ENCODE data around the gene ACSF2.
A peak's percentile ranks its signal among the peaks of the same experiment; 100 is the strongest.
"Not testable (repeated sequence)": the region's sequence is repeated elsewhere in the genome, so short reads cannot be mapped to it uniquely, and the experiment has no call there.

The ACSF2 gene
- total RNA-seq, result 12.4 to 49.4 (median 26.9) reads per million in 18 experiments

- DNase-seq, result peak; percentile 52 to 61
These were observed at the start of gene ACSF2 for GRCh38 chr17:50425682-50426471. Gene ACSF2 (plus strand): TSS chr17:50426218. CDS start chr17:50426262, 44 bp downstream.

- no peak for DNase-seq
These were observed 46.5 kb upstream of the ACSF2 start for GRCh38 chr17:50379351-50380132.

- DNase-seq, result no peak
These were observed 45.4 kb upstream of the ACSF2 start for GRCh38 chr17:50380369-50381259.

- DNase-seq, result no peak
These were observed 44.7 kb upstream of the ACSF2 start for GRCh38 chr17:50381260-50381815.

- DNase-seq, result no peak
These were observed 44.1 kb upstream of the ACSF2 start for GRCh38 chr17:50381920-50382319.

- DNase-seq, result no peak
These were observed 43.1 kb upstream of the ACSF2 start for GRCh38 chr17:50382931-50383330.

GRCh38 chr17:50386510-50386909 lies 39.5 kb upstream of the ACSF2 start:
- DNase-seq, result no peak

- no peak for DNase-seq
These were observed 37.3 kb upstream of the ACSF2 start for GRCh38 chr17:50388728-50389127.

- DNase-seq, result no peak
These were observed 36.5 kb upstream of the ACSF2 start for GRCh38 chr17:50389534-50389933.

GRCh38 chr17:50392621-50393020 lies 33.4 kb upstream of the ACSF2 start:
- DNase-seq, result no peak

GRCh38 chr17:50393700-50394099 lies 32.3 kb upstream of the ACSF2 start:
- DNase-seq, result no peak

- DNase-seq, result no peak
These were observed 31.3 kb upstream of the ACSF2 start for GRCh38 chr17:50394711-50395110.

- DNase-seq, result peak; percentile 48 to 56
These were observed 29.5 kb upstream of the ACSF2 start for GRCh38 chr17:50396261-50397110.

- peak; percentile 81 to 87 for DNase-seq
These were observed 28.7 kb upstream of the ACSF2 start, which contains the start of gene LRRC59 for GRCh38 chr17:50397111-50397918. Gene LRRC59 (minus strand): TSS chr17:50397523. CDS start chr17:50397317, 206 bp downstream.

GRCh38 chr17:50397919-50398285 lies 28.1 kb upstream of the ACSF2 start:
- DNase-seq, result no peak

- not testable (repeated sequence) for DNase-seq
These were observed 27.3 kb upstream of the ACSF2 start for GRCh38 chr17:50398672-50399071.

- DNase-seq, result not testable (repeated sequence)
These were observed 26.4 kb upstream of the ACSF2 start for GRCh38 chr17:50399591-50399990.

GRCh38 chr17:50405351-50405750 lies 20.7 kb upstream of the ACSF2 start:
- DNase-seq, result not testable (repeated sequence)

- DNase-seq, result no peak
These were observed 19.4 kb upstream of the ACSF2 start for GRCh38 chr17:50406578-50406977.

GRCh38 chr17:50407921-50408320 lies 18.1 kb upstream of the ACSF2 start:
- no peak for DNase-seq
